CD14-positive monocyte (primary cell): ENCODE measurements around the gene CCNY. TPM values are rescaled to one million over a fixed set of nuclear protein-coding genes. Genes with fewer than 3 reads are reported as not detected.

Experiments used
- DNase-seq, 3 donors: peaks; one replicate each; pipeline ENCODE4 v3.0.0-alpha.2; 2011 to 2022
- H2AFZ ChIP-seq: 2 replicates; pipeline ENCODE4 v1.6.0; 2012; ENCODE audit warnings: mild to moderate bottlenecking, low read depth, low read length, inconsistent platforms; ENCODE audit not compliant: insufficient read depth, poor library complexity, severe bottlenecking
- H3K27ac ChIP-seq, 2 donors: 1 replicate in 1 of 2; 2 replicates in 1 of 2; pipeline ENCODE4 v1.5.1; 2012 to 2013; ENCODE audit warnings: low read length in 2 of 2, control low read depth in 1 of 2, inconsistent platforms in 1 of 2, low read depth in 1 of 2, mild to moderate bottlenecking in 1 of 2
- H3K27me3 ChIP-seq, 2 donors: one replicate each; pipeline versions ENCODE4 v1.6.0 to v1.6.1; 2011 to 2013; ENCODE audit warnings: low read length in 2 of 2; ENCODE audit not compliant: control insufficient read depth in 2 of 2, insufficient read depth in 2 of 2
- H3K36me3 ChIP-seq, 2 donors: replicated peaks in 1 of 2; 1 replicate in 1 of 2; 2 replicates in 1 of 2; pipeline versions ENCODE4 v1.5.1 to v1.6.1; 2012 to 2013; ENCODE audit warnings: low read length in 2 of 2, control low read depth in 1 of 2, inconsistent platforms in 1 of 2, mild to moderate bottlenecking in 1 of 2; ENCODE audit not compliant: insufficient read depth in 2 of 2, control insufficient read depth in 1 of 2
- H3K4me1 ChIP-seq, 2 donors: 1 replicate in 1 of 2; 2 replicates in 1 of 2; pipeline versions ENCODE4 v1.5.1 to v1.6.1; 2012 to 2013; ENCODE audit warnings: low read length in 2 of 2, control low read depth in 1 of 2, inconsistent platforms in 1 of 2, mild to moderate bottlenecking in 1 of 2, moderate library complexity in 1 of 2; ENCODE audit not compliant: insufficient read depth in 2 of 2, control insufficient read depth in 1 of 2
- H3K4me2 ChIP-seq: replicated peaks from 2 replicates; pipeline ENCODE3; 2012; ENCODE audit warnings: low read length, moderate library complexity, mild to moderate bottlenecking; ENCODE audit not compliant: poor library complexity, severe bottlenecking; ENCODE audit errors: extremely low read depth
- H3K4me3 ChIP-seq, 3 experiments: fragments of 200-600 bp in 1 of 3; sonication (generic) in 1 of 3; replicated peaks in 1 of 3; 1 replicate in 2 of 3; 2 replicates in 1 of 3; pipeline ENCODE4 v1.5.1; 2011 to 2013; ENCODE audit warnings: low read length in 3 of 3, mild to moderate bottlenecking in 3 of 3, control low read depth in 2 of 3, low read depth in 2 of 3, inconsistent platforms in 1 of 3, moderate library complexity in 1 of 3
- H3K79me2 ChIP-seq: 2 replicates; pipeline ENCODE4 v1.6.0; 2012; ENCODE audit warnings: mild to moderate bottlenecking, control low read depth, inconsistent platforms, low read length, moderate library complexity; ENCODE audit not compliant: insufficient read depth
- H3K9ac ChIP-seq: 2 replicates; pipeline ENCODE4 v1.6.0; 2017; ENCODE audit warnings: low read length, mild to moderate bottlenecking; ENCODE audit not compliant: insufficient read depth, poor library complexity, severe bottlenecking
- H3K9me3 ChIP-seq, 2 donors: replicated peaks in 1 of 2; 1 replicate in 1 of 2; 2 replicates in 1 of 2; pipeline versions ENCODE4 v1.5.1 to v1.6.1; 2012 to 2013; ENCODE audit warnings: low read length in 2 of 2, control low read depth in 1 of 2; ENCODE audit not compliant: control insufficient read depth in 1 of 2, insufficient read depth in 1 of 2
- H4K20me1 ChIP-seq: 2 replicates; pipeline ENCODE4 v1.6.0; 2012; ENCODE audit warnings: mild to moderate bottlenecking, low read length, control low read depth, moderate library complexity; ENCODE audit not compliant: insufficient read depth
- H3K27ac Mint-ChIP-seq, 7 donors: one replicate each; pipeline ENCODE4 v1.8.0; 2020; ENCODE audit warnings: mild to moderate bottlenecking in 7 of 7, mixed read lengths in 7 of 7, moderate library complexity in 6 of 7, inconsistent platforms in 2 of 7
- H3K27me3 Mint-ChIP-seq, 3 donors: one replicate each; pipeline ENCODE4 v1.8.0; 2021 to 2022; ENCODE audit warnings: low read depth in 3 of 3, mild to moderate bottlenecking in 3 of 3, mixed read lengths in 3 of 3, moderate library complexity in 3 of 3, inconsistent platforms in 1 of 3
- H3K36me3 Mint-ChIP-seq, 2 donors: one replicate each; pipeline ENCODE4 v1.8.0; 2020; ENCODE audit warnings: mixed read lengths in 2 of 2, inconsistent platforms in 1 of 2, mild to moderate bottlenecking in 1 of 2
- H3K4me1 Mint-ChIP-seq: one replicate; pipeline ENCODE4 v1.8.0; 2020; ENCODE audit warnings: mild to moderate bottlenecking, mixed read lengths
- H3K4me3 Mint-ChIP-seq, 2 donors: one replicate each; pipeline ENCODE4 v1.8.0; 2020; ENCODE audit warnings: mild to moderate bottlenecking in 2 of 2, mixed read lengths in 2 of 2, moderate library complexity in 1 of 2
- H3K9me3 Mint-ChIP-seq, 7 donors: one replicate each; pipeline ENCODE4 v1.8.0; 2020 to 2022; ENCODE audit warnings: mixed read lengths in 7 of 7, mild to moderate bottlenecking in 6 of 7, moderate library complexity in 6 of 7, inconsistent platforms in 2 of 7
- CTCF ChIP-seq: fragments of 200-600 bp; IDR thresholded peaks from one replicate; pipeline ENCODE4 v1.8.0; 2022; ENCODE audit warnings: antibody characterized with exemption, mild to moderate bottlenecking
- WGBS: methylation state at CpG from one replicate; pipeline ENCODE4 v1.1.5; 2013; ENCODE audit warnings: missing lambda C conversion rate; ENCODE audit not compliant: insufficient coverage; 5-methylcytosine and 5-hydroxymethylcytosine counted together
- intact Hi-C, 2 donors: fragments of 100-400 bp; cut with micrococcal nuclease; formaldehyde crosslinking; loops; one replicate each; pipeline versions ENCODE4 v1.15.0 to v1.15.1; 2023
- polyA plus RNA-seq, 3 donors: library from polyadenylated mRNA; depleted of rRNA in 1 of 3; unstranded in 2 of 3; stranded (reverse) in 1 of 3; fragments of 300-500 nt in 2 of 3; fragments of >200 nt in 1 of 3; fragmentation: Illumina TruSeq in 2 of 3; gene quantifications; 1 replicate in 2 of 3; 2 replicates in 1 of 3; pipeline ENCODE4 v1.2.3, GENCODE V29; 2012 to 2021

The CCNY gene
- polyA plus RNA-seq, 3 donors, result 39.9 to 116 (median 64.8) TPM

- H3K79me2 ChIP-seq, result peaks cover 96% of the 10 kb centered on the region
- 90% methylated on average over 11 of the region's 11 CpGs for WGBS
Measured at GRCh38 chr10:35464825-35465456, 128.6 kb downstream of the CCNY start.

GRCh38 chr10:35465673-35466072 lies 129.4 kb downstream of the CCNY start:
- peaks cover 33% of the 10 kb centered on the region for H3K4me1 Mint-ChIP-seq
- Histone ChIP-seq H4K20me1 (peaks cover 100% of the 10 kb centered on the region), H3K4me3 (no peak overlapping the region), H3K79me2 (peaks cover 93% of the 10 kb centered on the region), H3K36me3 (no peaks in the 10 kb centered on the region), H2AFZ (no peak overlapping the region), H3K9me3 (no peaks in the 10 kb centered on the region), H3K27me3 (no peaks in the 10 kb centered on the region), H3K27ac (peak overlapping the region in 1 of 2 donors; percentile 50), H3K4me2 (no peak overlapping the region), H3K4me1 (peaks cover 37% of the 10 kb centered on the region in 2 donors), H3K9ac (no peak overlapping the region)
- H3K27ac Mint-ChIP-seq, result no peak overlapping the region
- intact Hi-C loops, result no loop called here
- WGBS, result 80% methylated on average over 4 of the region's 5 CpGs
- DNase-seq, result no peak
- no peak for TF ChIP-seq CTCF
- H3K4me3 Mint-ChIP-seq, result no peak overlapping the region
- peaks cover 0 to 2% (median 1%) of the 10 kb centered on the region in 3 donors for H3K27me3 Mint-ChIP-seq
- peaks cover 0 to 3% of the 10 kb centered on the region in 2 donors for H3K36me3 Mint-ChIP-seq
- no peaks in the 10 kb centered on the region for H3K9me3 Mint-ChIP-seq

More at GRCh38 chr10:35464825-35465456, 128.6 kb downstream of the CCNY start:
- Histone ChIP-seq H3K4me1 (peaks cover 37% of the 10 kb centered on the region in 2 donors), H3K9me3 (no peaks in the 10 kb centered on the region), H2AFZ (no peak overlapping the region), H3K27ac (peak overlapping the region; percentile 14 to 50), H4K20me1 (peaks cover 100% of the 10 kb centered on the region), H3K4me2 (no peak overlapping the region), H3K4me3 (no peak overlapping the region), H3K9ac (no peak overlapping the region), H3K27me3 (no peaks in the 10 kb centered on the region), H3K36me3 (no peaks in the 10 kb centered on the region)
- no peak overlapping the region for H3K4me3 Mint-ChIP-seq
- TF ChIP-seq CTCF, result no peak
- H3K4me1 Mint-ChIP-seq, result peaks cover 33% of the 10 kb centered on the region
- no peaks in the 10 kb centered on the region for H3K9me3 Mint-ChIP-seq
- intact Hi-C loops, result no loop called here
- H3K36me3 Mint-ChIP-seq, result peaks cover 2 to 3% of the 10 kb centered on the region in 2 donors
- H3K27me3 Mint-ChIP-seq, result peaks cover 0 to 2% (median 1%) of the 10 kb centered on the region in 3 donors
- no peak for DNase-seq
- no peak overlapping the region for H3K27ac Mint-ChIP-seq
